Hair follicle dermal papilla cell (primary cell): ENCODE measurements around the gene LRRC10. TPM values are rescaled to one million over a fixed set of nuclear protein-coding genes. Genes with fewer than 3 reads are reported as not detected.

Source experiments
- small RNA-seq: library from RNA; depleted of rRNA; stranded (forward); fragments of <200 nt; gene quantifications from one replicate; pipeline ENCODE3, GENCODE V24; 2012
- total RNA-seq: library from RNA; depleted of rRNA; stranded (reverse); fragments of >200 nt; gene quantifications from 2 replicates; pipeline ENCODE4 v1.2.3, GENCODE V29; 2012

The LRRC10 gene, protein sequence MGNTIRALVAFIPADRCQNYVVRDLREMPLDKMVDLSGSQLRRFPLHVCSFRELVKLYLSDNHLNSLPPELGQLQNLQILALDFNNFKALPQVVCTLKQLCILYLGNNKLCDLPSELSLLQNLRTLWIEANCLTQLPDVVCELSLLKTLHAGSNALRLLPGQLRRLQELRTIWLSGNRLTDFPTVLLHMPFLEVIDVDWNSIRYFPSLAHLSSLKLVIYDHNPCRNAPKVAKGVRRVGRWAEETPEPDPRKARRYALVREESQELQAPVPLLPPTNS
- not detected in 2 replicates for total RNA-seq

GRCh38 chr12:69610729-69611128, at the start of gene LRRC10:
TSS of gene LRRC10 (minus strand) at chr12:69610907. CDS start at chr12:69610838, 69 bp downstream.

GRCh38 chr12:69585189-69586062, 25.3 kb downstream of the LRRC10 start, which contains the start of gene CCT2:
TSS of gene CCT2 (plus strand) at chr12:69585459. CDS start at chr12:69585522, 63 bp downstream.

Small RNAs within 50 kb of the gene (small RNA-seq; reads per million reads assigned to genes)
- not detected for gene MIR3913-1

Other genes starting within 250 kb of the LRRC10 start
- 85.7 and 94.6 TPM in 2 replicates for gene FRS2, start 140.5 kb downstream of the LRRC10 start, total RNA-seq
- gene CCT2, start 25.4 kb downstream of the LRRC10 start, total RNA-seq, result 146 and 154 TPM in 2 replicates
- gene BEST3, start 88.4 kb upstream of the LRRC10 start, total RNA-seq, result under 0.01 TPM in 1 of 2 replicates, not detected in the other
- 5.5 and 5.6 TPM in 2 replicates for gene RAB3IP, start 128.0 kb upstream of the LRRC10 start, total RNA-seq
- 0.16 TPM in 1 of 2 replicates, not detected in the other for gene MYRFL, start 214.3 kb upstream of the LRRC10 start, total RNA-seq